HL-60 (cell line): Measurements from ENCODE around the gene RBM33.

Experiments
- DNase-seq, 2 experiments: peaks; one replicate each; pipeline ENCODE4 v3.0.0-alpha.2; 2010 to 2020; ENCODE audit warnings: low read depth in 1 of 2, low spot score in 1 of 2
- H3K27ac ChIP-seq: fragments of 250-450 bp; sonication (Bioruptor Pico); replicated peaks from 2 replicates; pipeline ENCODE4 v1.5.1; 2020; ENCODE audit warnings: mild to moderate bottlenecking, moderate library complexity
- H3K27me3 ChIP-seq: fragments of 250-450 bp; sonication (Bioruptor Pico); 2 replicates; pipeline ENCODE4 v1.5.1; 2021; ENCODE audit warnings: mild to moderate bottlenecking, moderate library complexity; ENCODE audit not compliant: insufficient read depth, poor library complexity, severe bottlenecking
- H3K4me3 ChIP-seq: replicated peaks from 2 replicates; pipeline ENCODE4 v1.5.1; 2011; ENCODE audit warnings: mild to moderate bottlenecking, control low read depth, low read length; ENCODE audit not compliant: insufficient read depth
- GABPA ChIP-seq: IDR thresholded peaks from 2 replicates; pipeline ENCODE4 v1.6.1; 2012; ENCODE audit warnings: low read depth
- POLR2AphosphoS5 ChIP-seq: IDR thresholded peaks from 2 replicates; pipeline ENCODE4 v1.6.1; 2012; ENCODE audit warnings: low read depth
- SPI1 ChIP-seq: IDR thresholded peaks from 2 replicates; pipeline ENCODE4 v1.6.1; 2012; ENCODE audit warnings: low read depth, mild to moderate bottlenecking, borderline replicate concordance
- TF ChIP-seq, protein P1 (sequence below): IDR thresholded peaks from one replicate; pipeline ENCODE4 v1.5.1; 2011; ENCODE audit warnings: low read length, control low read depth, inconsistent platforms; ENCODE audit not compliant: insufficient read depth
- TF ChIP-seq, protein P2 (sequence below): IDR thresholded peaks from 2 replicates; pipeline ENCODE4 v1.6.1; 2012; ENCODE audit warnings: low read depth; ENCODE audit not compliant: insufficient replicate concordance

RBM33 gene

DNA sequence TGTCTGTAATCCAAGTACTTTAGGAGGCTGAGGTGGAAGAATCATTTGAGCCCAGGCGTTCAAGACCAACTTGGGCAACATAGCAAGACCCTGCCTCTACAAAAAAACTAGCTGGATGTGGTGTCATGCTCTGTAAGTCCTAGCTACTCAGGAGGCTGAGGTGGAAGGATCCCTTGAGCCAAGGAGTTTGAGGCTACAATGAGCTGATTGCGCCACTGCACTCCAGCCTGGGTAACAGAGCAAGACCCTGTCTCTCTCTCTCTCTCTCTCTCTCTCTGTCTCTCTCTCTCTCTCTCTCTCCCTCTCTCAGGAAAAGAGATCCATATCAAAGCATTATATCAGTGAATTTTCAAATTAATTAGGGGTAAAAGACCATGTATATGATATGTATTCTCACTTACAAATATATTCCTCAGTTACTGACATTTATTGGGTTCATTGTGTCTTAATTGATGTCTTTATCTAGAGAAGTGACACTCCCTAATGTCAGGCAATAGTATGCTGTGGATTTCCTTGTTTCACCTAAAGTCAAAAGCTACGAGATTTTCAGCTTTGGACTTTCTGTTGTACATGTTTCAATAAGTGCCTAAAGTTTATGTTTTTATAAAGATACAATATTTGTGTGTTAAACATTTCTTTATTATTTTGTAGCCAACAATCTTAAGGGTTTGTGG lies 91.1 kb downstream of the RBM33 start:
- Histone ChIP-seq H3K27ac (no peak overlapping the region), H3K27me3 (no peaks in the 10 kb centered on the region), H3K4me3 (no peak overlapping the region)
- no peak for DNase-seq
- no peak for TF ChIP-seq POLR2AphosphoS5

DNA sequence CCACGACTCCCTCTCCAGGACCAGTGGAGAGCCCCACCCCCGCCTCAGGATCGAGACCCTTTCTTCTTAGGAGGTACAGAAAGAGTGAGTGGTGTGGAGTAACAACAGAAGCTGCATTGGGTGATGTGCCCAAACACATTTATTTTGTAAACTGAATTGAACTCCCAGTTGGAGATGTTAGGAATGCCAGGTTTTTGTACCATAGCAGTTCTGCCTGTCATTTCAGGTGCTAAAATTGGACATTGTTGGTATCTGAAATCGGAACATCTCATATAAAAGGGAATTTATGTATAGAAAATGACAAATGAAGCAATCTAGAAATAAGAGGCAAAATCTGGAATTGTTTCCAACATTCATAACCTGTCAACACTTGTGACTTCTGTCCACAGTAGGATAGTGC lies 93.1 kb downstream of the RBM33 start:
- no peak overlapping the region for H3K27ac ChIP-seq
- no peak for DNase-seq
- no peaks in the 10 kb centered on the region for H3K27me3 ChIP-seq
- TF ChIP-seq, protein P1, sequence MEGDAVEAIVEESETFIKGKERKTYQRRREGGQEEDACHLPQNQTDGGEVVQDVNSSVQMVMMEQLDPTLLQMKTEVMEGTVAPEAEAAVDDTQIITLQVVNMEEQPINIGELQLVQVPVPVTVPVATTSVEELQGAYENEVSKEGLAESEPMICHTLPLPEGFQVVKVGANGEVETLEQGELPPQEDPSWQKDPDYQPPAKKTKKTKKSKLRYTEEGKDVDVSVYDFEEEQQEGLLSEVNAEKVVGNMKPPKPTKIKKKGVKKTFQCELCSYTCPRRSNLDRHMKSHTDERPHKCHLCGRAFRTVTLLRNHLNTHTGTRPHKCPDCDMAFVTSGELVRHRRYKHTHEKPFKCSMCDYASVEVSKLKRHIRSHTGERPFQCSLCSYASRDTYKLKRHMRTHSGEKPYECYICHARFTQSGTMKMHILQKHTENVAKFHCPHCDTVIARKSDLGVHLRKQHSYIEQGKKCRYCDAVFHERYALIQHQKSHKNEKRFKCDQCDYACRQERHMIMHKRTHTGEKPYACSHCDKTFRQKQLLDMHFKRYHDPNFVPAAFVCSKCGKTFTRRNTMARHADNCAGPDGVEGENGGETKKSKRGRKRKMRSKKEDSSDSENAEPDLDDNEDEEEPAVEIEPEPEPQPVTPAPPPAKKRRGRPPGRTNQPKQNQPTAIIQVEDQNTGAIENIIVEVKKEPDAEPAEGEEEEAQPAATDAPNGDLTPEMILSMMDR = no peak
- no peak for TF ChIP-seq SPI1
- TF ChIP-seq, protein P2, sequence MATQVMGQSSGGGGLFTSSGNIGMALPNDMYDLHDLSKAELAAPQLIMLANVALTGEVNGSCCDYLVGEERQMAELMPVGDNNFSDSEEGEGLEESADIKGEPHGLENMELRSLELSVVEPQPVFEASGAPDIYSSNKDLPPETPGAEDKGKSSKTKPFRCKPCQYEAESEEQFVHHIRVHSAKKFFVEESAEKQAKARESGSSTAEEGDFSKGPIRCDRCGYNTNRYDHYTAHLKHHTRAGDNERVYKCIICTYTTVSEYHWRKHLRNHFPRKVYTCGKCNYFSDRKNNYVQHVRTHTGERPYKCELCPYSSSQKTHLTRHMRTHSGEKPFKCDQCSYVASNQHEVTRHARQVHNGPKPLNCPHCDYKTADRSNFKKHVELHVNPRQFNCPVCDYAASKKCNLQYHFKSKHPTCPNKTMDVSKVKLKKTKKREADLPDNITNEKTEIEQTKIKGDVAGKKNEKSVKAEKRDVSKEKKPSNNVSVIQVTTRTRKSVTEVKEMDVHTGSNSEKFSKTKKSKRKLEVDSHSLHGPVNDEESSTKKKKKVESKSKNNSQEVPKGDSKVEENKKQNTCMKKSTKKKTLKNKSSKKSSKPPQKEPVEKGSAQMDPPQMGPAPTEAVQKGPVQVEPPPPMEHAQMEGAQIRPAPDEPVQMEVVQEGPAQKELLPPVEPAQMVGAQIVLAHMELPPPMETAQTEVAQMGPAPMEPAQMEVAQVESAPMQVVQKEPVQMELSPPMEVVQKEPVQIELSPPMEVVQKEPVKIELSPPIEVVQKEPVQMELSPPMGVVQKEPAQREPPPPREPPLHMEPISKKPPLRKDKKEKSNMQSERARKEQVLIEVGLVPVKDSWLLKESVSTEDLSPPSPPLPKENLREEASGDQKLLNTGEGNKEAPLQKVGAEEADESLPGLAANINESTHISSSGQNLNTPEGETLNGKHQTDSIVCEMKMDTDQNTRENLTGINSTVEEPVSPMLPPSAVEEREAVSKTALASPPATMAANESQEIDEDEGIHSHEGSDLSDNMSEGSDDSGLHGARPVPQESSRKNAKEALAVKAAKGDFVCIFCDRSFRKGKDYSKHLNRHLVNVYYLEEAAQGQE = no peak
- no peak for TF ChIP-seq GABPA
- TF ChIP-seq POLR2AphosphoS5 = no peak
- H3K4me3 ChIP-seq = no peak overlapping the region

DNA sequence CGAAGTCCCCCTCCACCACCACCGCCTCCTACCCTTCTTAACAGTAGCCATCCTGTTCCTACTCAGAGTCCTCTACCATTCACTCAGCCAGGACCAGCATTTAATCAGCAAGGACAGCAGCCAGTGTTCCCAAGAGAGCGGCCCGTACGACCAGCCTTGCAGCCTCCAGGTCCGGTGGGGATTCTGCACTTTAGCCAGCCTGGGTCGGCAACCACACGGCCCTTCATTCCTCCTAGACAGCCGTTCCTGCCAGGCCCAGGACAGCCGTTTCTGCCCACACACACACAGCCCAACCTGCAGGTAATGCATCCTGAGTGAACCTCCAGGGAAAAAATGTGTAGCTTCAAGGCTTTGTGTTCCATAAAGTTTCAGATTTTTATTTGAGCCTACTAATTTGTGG lies 93.6 kb downstream of the RBM33 start:
- TF ChIP-seq, protein P2 = no peak
- TF ChIP-seq, protein P1 = no peak
- TF ChIP-seq POLR2AphosphoS5 (no peak), GABPA (no peak), SPI1 (no peak)
- H3K27ac ChIP-seq = no peak overlapping the region
- no peaks in the 10 kb centered on the region for H3K27me3 ChIP-seq
- no peak for DNase-seq
- no peak overlapping the region for H3K4me3 ChIP-seq

DNA sequence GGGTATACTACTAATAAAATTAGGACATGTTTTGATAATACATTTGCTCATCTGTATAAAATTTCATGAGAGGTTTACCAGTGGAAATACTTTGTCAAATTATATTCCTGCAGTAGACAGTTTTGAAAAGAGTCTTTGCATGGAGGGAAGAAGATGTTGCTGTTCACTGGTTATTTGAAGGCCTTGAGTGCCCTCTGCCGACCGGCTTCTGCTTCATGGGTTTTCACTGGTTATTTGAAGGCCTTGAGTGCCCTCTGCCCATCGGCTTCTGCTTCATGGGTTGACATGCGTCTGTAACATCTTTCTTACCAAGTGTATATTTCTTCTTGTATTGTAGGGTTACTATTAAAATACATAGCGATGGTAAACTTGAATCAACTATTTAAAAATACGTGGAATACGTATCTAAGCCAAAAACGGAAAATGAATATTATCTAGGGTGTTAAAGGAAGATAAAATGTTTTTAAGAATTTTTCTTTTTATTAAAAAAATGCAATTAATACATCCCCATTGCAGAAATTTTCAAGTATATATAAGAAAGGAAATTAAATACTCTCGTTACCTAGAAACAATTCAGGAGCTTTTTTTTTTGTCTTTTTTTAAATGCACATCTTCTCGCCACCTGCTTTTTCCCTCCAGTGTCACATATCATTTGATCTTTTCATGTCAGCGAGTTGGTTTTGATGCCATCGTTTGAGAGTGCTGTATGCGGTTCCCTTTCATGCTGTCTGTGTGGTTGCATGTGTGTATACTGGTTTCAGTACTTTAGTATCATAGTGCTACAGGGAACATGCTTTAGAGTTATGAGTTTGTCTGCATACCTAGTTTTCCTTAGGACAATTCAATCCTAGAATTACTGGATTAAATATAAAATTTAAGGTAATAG lies 94.4 kb downstream of the RBM33 start:
- Histone ChIP-seq H3K27me3 (no peaks in the 10 kb centered on the region), H3K4me3 (no peak overlapping the region), H3K27ac (no peak overlapping the region)
- peak; percentile 43 to 77 for DNase-seq
- TF ChIP-seq, protein P1 = peak; percentile 48
- TF ChIP-seq SPI1 = no peak
